SK-N-SH treated with all-trans-retinoic acid at 6 μM for 48 hours (cell line): ENCODE measurements around the gene PIAS3.
A peak's percentile ranks its signal among the peaks of the same experiment; 100 is the strongest.

Experiments used
- ATAC-seq: fragments of 200-7000 bp; cut with Tn5 transposase; 3 replicates; pipeline ENCODE4 v1.9.1; 2020; ENCODE audit warnings: mild to moderate bottlenecking, moderate library complexity
- ARNTL ChIP-seq: fragments of 450-650 bp; formaldehyde crosslinking; IDR thresholded peaks from 2 replicates; pipeline ENCODE4 v1.5.0; 2020; ENCODE audit warnings: low read depth, mild to moderate bottlenecking, moderate library complexity, borderline replicate concordance
- CSDC2 ChIP-seq: fragments of 250-450 bp; sonication (Bioruptor Pico); IDR thresholded peaks from 2 replicates; pipeline ENCODE4 v1.5.0; 2020; ENCODE audit warnings: mild to moderate bottlenecking, moderate library complexity
- ESRRG ChIP-seq: fragments of 250-450 bp; sonication (Bioruptor Pico); IDR thresholded peaks from 2 replicates; pipeline ENCODE4 v1.6.1; 2021; ENCODE audit warnings: mild to moderate bottlenecking
- GLIS3 ChIP-seq: fragments of 250-450 bp; sonication (Bioruptor Pico); IDR thresholded peaks from 2 replicates; pipeline ENCODE4 v1.5.0; 2020; ENCODE audit warnings: mild to moderate bottlenecking, moderate library complexity
- OSR1 ChIP-seq: fragments of 250-450 bp; sonication (Bioruptor Pico); IDR thresholded peaks from 2 replicates; pipeline ENCODE4 v1.8.0; 2022; ENCODE audit warnings: moderate library complexity, mild to moderate bottlenecking, inconsistent platforms
- PATZ1 ChIP-seq: fragments of 250-450 bp; sonication (Bioruptor Pico); IDR thresholded peaks from 2 replicates; pipeline ENCODE4 v1.8.0; 2020; ENCODE audit warnings: mild to moderate bottlenecking, moderate library complexity, borderline replicate concordance
- PPARA ChIP-seq: fragments of 250-450 bp; sonication (Bioruptor Pico); IDR thresholded peaks from 2 replicates; pipeline ENCODE4 v1.5.0; 2020; ENCODE audit warnings: mild to moderate bottlenecking, borderline replicate concordance
- RARB ChIP-seq: fragments of 250-450 bp; sonication (Bioruptor Pico); IDR thresholded peaks from 2 replicates; pipeline ENCODE4 v1.8.0; 2021; ENCODE audit warnings: mild to moderate bottlenecking, moderate library complexity
- SNAI2 ChIP-seq: fragments of 250-450 bp; sonication (Bioruptor Pico); IDR thresholded peaks from 2 replicates; pipeline ENCODE4 v1.5.0; 2020; ENCODE audit warnings: mild to moderate bottlenecking, moderate library complexity
- TCF4 ChIP-seq: fragments of 250-450 bp; sonication (Bioruptor Pico); IDR thresholded peaks from 2 replicates; pipeline ENCODE4 v1.8.0; 2021; ENCODE audit warnings: mild to moderate bottlenecking, moderate library complexity, borderline replicate concordance
- TOX ChIP-seq: fragments of 250-450 bp; sonication (Bioruptor Pico); IDR thresholded peaks from 2 replicates; pipeline ENCODE4 v1.8.0; 2021; ENCODE audit warnings: mild to moderate bottlenecking, moderate library complexity, borderline replicate concordance
- TSHZ2 ChIP-seq: fragments of 250-450 bp; sonication (Bioruptor Pico); IDR thresholded peaks from 2 replicates; pipeline ENCODE4 v1.5.0; 2020; ENCODE audit warnings: mild to moderate bottlenecking, moderate library complexity
- ZC3H10 ChIP-seq: fragments of 250-450 bp; sonication (Bioruptor Pico); IDR thresholded peaks from 2 replicates; pipeline ENCODE4 v1.5.1; 2021; ENCODE audit warnings: mild to moderate bottlenecking, moderate library complexity
- ZFP30 ChIP-seq: fragments of 450-650 bp; formaldehyde crosslinking; IDR thresholded peaks from 2 replicates; pipeline ENCODE4 v1.5.0; 2022; ENCODE audit warnings: mild to moderate bottlenecking, moderate library complexity
- ZNF565 ChIP-seq: fragments of 450-650 bp; formaldehyde crosslinking; conservative IDR thresholded peaks from 2 replicates; pipeline ENCODE4 v1.5.0; 2020; ENCODE audit warnings: low read depth, mild to moderate bottlenecking, moderate library complexity
- ZNF70 ChIP-seq: fragments of 450-650 bp; formaldehyde crosslinking; IDR thresholded peaks from 2 replicates; pipeline ENCODE4 v1.5.0; 2020; ENCODE audit warnings: mild to moderate bottlenecking, moderate library complexity
- ZNF8 ChIP-seq: fragments of 450-650 bp; formaldehyde crosslinking; IDR thresholded peaks from 2 replicates; pipeline ENCODE4 v1.5.0; 2020; ENCODE audit warnings: mild to moderate bottlenecking, moderate library complexity
- TF ChIP-seq, protein P1 (sequence below): fragments of 250-450 bp; sonication (Bioruptor Pico); IDR thresholded peaks from 2 replicates; pipeline ENCODE4 v1.5.1; 2021; ENCODE audit warnings: mild to moderate bottlenecking, moderate library complexity
- TF ChIP-seq, protein P2 (sequence below): fragments of 250-450 bp; sonication (Bioruptor Pico); IDR thresholded peaks from 2 replicates; pipeline ENCODE4 v1.5.1; 2020; ENCODE audit warnings: low read depth, mild to moderate bottlenecking, moderate library complexity

PIAS3 gene

GRCh38 chr1:145892486-145893087, 33.7 kb upstream of the PIAS3 start:
- ATAC-seq, result peak; percentile 27
- no peak for TF ChIP-seq RARB (CRISPR knock-in tag)
- no peak for TF ChIP-seq ARNTL (CRISPR knock-in tag)
- no peak for TF ChIP-seq ZFP30 (CRISPR knock-in tag)
- no peak for TF ChIP-seq ESRRG
- no peak for TF ChIP-seq CSDC2 (CRISPR knock-in tag)

- peak; percentile 96 for ATAC-seq
- TF ChIP-seq TOX (CRISPR knock-in tag), result peak; percentile 44; the same call in 1 of the 2 replicates
- TF ChIP-seq PATZ1 (CRISPR knock-in tag), result no peak
- TF ChIP-seq ZC3H10, result 0 out of 2 replicates have a peak, but pooled peaks have one; percentile 23
- no peak for TF ChIP-seq ZNF8 (CRISPR knock-in tag)
These were observed 33.0 kb upstream of the PIAS3 start for GRCh38 chr1:145891587-145892485.

DNA sequence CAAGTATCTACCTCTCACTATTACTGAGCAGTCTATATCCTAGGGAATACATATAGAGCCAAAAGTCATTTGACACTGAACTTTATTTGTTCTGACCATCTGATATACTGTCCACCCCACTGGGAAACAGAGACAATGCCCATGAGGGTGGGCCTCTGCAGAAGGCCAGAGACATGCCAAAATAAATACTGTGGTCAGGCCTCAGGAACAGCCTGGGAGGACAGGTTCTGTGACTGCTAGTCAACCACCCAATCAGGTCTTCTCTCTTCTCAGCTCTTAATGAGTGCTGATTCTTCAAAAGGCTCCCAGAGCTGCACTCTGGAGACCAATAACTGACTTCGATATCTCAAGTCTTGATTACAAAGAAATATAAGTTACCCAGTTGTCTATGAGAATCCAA, 32.3 kb upstream of the PIAS3 start:
- TF ChIP-seq ZNF70 (CRISPR knock-in tag) (no peak), TOX (CRISPR knock-in tag) (no peak), OSR1 (CRISPR knock-in tag) (no peak), ZNF565 (no peak), GLIS3 (CRISPR knock-in tag) (no peak), TCF4 (CRISPR knock-in tag) (no peak), ZNF8 (CRISPR knock-in tag) (no peak), TSHZ2 (CRISPR knock-in tag) (no peak), ARNTL (CRISPR knock-in tag) (no peak), RARB (CRISPR knock-in tag) (no peak), ZFP30 (CRISPR knock-in tag) (no peak), ZC3H10 (no peak), SNAI2 (CRISPR knock-in tag) (no peak), CSDC2 (CRISPR knock-in tag) (no peak)
- TF ChIP-seq, protein P1, sequence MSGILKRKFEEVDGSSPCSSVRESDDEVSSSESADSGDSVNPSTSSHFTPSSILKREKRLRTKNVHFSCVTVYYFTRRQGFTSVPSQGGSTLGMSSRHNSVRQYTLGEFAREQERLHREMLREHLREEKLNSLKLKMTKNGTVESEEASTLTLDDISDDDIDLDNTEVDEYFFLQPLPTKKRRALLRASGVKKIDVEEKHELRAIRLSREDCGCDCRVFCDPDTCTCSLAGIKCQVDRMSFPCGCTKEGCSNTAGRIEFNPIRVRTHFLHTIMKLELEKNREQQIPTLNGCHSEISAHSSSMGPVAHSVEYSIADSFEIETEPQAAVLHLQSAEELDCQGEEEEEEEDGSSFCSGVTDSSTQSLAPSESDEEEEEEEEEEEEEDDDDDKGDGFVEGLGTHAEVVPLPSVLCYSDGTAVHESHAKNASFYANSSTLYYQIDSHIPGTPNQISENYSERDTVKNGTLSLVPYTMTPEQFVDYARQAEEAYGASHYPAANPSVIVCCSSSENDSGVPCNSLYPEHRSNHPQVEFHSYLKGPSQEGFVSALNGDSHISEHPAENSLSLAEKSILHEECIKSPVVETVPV, result no peak
- TF ChIP-seq, protein P2, sequence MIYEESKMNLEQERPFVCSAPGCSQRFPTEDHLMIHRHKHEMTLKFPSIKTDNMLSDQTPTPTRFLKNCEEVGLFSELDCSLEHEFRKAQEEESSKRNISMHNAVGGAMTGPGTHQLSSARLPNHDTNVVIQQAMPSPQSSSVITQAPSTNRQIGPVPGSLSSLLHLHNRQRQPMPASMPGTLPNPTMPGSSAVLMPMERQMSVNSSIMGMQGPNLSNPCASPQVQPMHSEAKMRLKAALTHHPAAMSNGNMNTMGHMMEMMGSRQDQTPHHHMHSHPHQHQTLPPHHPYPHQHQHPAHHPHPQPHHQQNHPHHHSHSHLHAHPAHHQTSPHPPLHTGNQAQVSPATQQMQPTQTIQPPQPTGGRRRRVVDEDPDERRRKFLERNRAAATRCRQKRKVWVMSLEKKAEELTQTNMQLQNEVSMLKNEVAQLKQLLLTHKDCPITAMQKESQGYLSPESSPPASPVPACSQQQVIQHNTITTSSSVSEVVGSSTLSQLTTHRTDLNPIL, result no peak
- no peak; the same call in 2 of the 3 replicates for ATAC-seq

DNA sequence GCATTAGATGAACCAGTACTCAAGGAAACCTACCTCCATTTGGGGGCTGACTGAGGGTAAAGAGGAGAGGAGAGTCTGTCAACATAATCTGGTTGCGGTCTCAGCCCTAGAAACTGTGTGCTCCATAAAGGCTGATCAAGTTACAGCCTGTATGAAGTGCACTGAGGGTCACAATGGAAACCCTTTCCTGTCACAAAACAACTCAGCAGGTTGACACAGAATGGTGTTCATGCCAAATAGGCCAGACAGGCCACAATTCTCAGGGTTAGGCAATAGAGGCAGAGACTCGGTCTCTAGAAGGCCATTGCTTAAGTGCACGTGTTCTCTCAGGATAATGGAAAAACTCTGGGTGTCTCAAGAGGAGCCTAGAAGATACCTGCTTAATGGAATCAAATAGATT, 30.8 kb upstream of the PIAS3 start:
- no peak for ATAC-seq
- TF ChIP-seq ZFP30 (CRISPR knock-in tag) (no peak), CSDC2 (CRISPR knock-in tag) (no peak), PPARA (CRISPR knock-in tag) (no peak), PATZ1 (CRISPR knock-in tag) (no peak), ESRRG (no peak), ARNTL (CRISPR knock-in tag) (no peak)
- TF ChIP-seq, protein P1, result no peak
- TF ChIP-seq, protein P2, result no peak
